ENCODE results near the gene ALOX15B.

GRCh38 chr17:8089728-8090127 lies 50.9 kb downstream of the ALOX15B start:
- TF ChIP-seq CTCF (conservative IDR thresholded peaks at IDR 0.05; ENCODE audit: low read length): no peak
- TF ChIP-seq EZH2phosphoT487 (IDR thresholded peaks at IDR 0.05; ENCODE audit: borderline replicate concordance): no peak

Data from Loucy (cell line).